KMS-11 (cell line): ENCODE measurements around the gene TRIP13.

Experiments used
- H2AFZ ChIP-seq: fragments of 200-600 bp; sonication (generic); 2 replicates; pipeline ENCODE4 v1.6.1; 2016; ENCODE audit warnings: antibody characterized with exemption, mixed run types, low read depth
- H3K27ac ChIP-seq: fragments of 200-600 bp; sonication (generic); 2 replicates; pipeline ENCODE4 v1.6.1; 2016; ENCODE audit warnings: mild to moderate bottlenecking, mixed run types
- H3K27me3 ChIP-seq: fragments of 200-600 bp; sonication (generic); 2 replicates; pipeline ENCODE4 v1.6.1; 2017; ENCODE audit warnings: mild to moderate bottlenecking, low read depth, mixed run types, moderate library complexity; ENCODE audit not compliant: insufficient read depth
- H3K36me3 ChIP-seq: fragments of 200-600 bp; sonication (generic); 2 replicates; pipeline ENCODE4 v1.6.1; 2017; ENCODE audit warnings: mild to moderate bottlenecking, mixed run types; ENCODE audit not compliant: insufficient read depth
- H3K4me1 ChIP-seq: fragments of 200-600 bp; sonication (generic); 2 replicates; pipeline ENCODE4 v1.6.1; 2016; ENCODE audit warnings: mild to moderate bottlenecking, low read depth, mixed run types; ENCODE audit not compliant: poor library complexity, severe bottlenecking
- H3K4me2 ChIP-seq: fragments of 200-600 bp; sonication (generic); 2 replicates; pipeline ENCODE4 v1.7.0; 2016; ENCODE audit warnings: mild to moderate bottlenecking, mixed run types
- H3K4me3 ChIP-seq: fragments of 200-600 bp; sonication (generic); IDR thresholded peaks from 2 replicates; pipeline ENCODE4 v1.6.1; 2017; ENCODE audit warnings: low read depth, low read length, mixed read lengths; ENCODE audit not compliant: insufficient read depth
- H3K79me2 ChIP-seq: fragments of 200-600 bp; sonication (generic); 2 replicates; pipeline ENCODE4 v1.6.1; 2016; ENCODE audit warnings: low read depth, mixed run types; ENCODE audit not compliant: insufficient read depth
- H3K9ac ChIP-seq: fragments of 200-600 bp; sonication (generic); 2 replicates; pipeline ENCODE4 v1.6.1; 2016; ENCODE audit warnings: mild to moderate bottlenecking, mixed run types
- H4K20me1 ChIP-seq: fragments of 200-600 bp; sonication (generic); 2 replicates; pipeline ENCODE4 v1.6.1; 2016; ENCODE audit warnings: mild to moderate bottlenecking, mixed run types; ENCODE audit not compliant: insufficient read depth
- TF ChIP-seq, protein P1 (sequence below): fragments of 200-600 bp; sonication (generic); conservative IDR thresholded peaks from 2 replicates; pipeline ENCODE4 v1.6.1; 2017; ENCODE audit warnings: low read depth, mild to moderate bottlenecking, antibody characterized with exemption, low read length, moderate library complexity, mixed read lengths

TRIP13 gene

DNA sequence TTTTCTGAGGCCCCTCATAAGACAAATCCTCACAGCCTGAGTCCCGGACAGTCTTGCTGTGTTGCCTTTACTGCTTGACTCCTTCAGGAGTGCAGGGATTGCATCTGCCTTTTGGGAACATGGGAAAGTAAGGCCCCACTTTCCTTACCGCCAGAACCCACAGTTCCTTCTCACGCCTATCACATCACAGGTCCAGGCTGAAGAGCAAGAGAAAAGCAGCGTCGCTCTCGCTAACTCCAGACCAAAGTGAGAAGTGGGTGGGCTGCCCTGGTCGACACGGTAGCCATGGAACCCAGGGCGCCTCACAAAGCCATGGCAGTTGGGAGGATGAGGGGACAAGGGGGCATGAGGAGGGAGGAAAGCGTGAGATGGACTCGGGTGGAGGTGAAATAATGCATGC lies 34.0 kb upstream of the TRIP13 start:
- Histone ChIP-seq H4K20me1 (no peaks in the 10 kb centered on the region), H3K4me2 (no peak overlapping the region), H3K4me1 (no peaks in the 10 kb centered on the region), H2AFZ (no peak overlapping the region), H3K4me3 (no peak overlapping the region), H3K27me3 (no peaks in the 10 kb centered on the region), H3K79me2 (no peaks in the 10 kb centered on the region), H3K36me3 (no peaks in the 10 kb centered on the region), H3K27ac (no peak overlapping the region), H3K9ac (no peak overlapping the region)
- TF ChIP-seq, protein P1, sequence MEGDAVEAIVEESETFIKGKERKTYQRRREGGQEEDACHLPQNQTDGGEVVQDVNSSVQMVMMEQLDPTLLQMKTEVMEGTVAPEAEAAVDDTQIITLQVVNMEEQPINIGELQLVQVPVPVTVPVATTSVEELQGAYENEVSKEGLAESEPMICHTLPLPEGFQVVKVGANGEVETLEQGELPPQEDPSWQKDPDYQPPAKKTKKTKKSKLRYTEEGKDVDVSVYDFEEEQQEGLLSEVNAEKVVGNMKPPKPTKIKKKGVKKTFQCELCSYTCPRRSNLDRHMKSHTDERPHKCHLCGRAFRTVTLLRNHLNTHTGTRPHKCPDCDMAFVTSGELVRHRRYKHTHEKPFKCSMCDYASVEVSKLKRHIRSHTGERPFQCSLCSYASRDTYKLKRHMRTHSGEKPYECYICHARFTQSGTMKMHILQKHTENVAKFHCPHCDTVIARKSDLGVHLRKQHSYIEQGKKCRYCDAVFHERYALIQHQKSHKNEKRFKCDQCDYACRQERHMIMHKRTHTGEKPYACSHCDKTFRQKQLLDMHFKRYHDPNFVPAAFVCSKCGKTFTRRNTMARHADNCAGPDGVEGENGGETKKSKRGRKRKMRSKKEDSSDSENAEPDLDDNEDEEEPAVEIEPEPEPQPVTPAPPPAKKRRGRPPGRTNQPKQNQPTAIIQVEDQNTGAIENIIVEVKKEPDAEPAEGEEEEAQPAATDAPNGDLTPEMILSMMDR, result no peak

DNA sequence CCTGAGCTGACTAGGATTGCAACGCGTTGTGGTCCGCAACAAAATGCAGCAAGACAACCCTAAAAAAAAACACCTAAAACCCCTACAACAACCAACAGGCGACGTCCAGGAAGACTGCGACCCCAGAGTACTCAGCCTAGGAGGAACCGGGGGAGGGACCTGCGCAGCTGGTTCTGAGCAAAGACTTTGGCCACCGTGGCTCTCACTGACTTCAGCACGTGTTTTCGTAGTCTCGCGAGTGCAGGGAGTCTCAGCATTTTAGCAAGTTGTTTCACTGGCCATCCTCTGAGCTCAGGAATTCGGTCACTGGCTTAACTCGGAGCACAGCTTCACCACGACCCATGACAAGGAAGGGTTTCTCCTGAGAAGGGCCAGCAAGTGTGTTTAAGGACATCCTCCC lies 33.3 kb upstream of the TRIP13 start:
- Histone ChIP-seq H3K9ac (no peak overlapping the region), H2AFZ (no peak overlapping the region), H3K4me2 (no peak overlapping the region), H3K4me3 (no peak overlapping the region), H3K27me3 (no peaks in the 10 kb centered on the region), H3K4me1 (no peaks in the 10 kb centered on the region), H3K79me2 (no peaks in the 10 kb centered on the region), H3K36me3 (no peaks in the 10 kb centered on the region), H4K20me1 (no peaks in the 10 kb centered on the region), H3K27ac (no peak overlapping the region)
- TF ChIP-seq, protein P1, result no peak

DNA sequence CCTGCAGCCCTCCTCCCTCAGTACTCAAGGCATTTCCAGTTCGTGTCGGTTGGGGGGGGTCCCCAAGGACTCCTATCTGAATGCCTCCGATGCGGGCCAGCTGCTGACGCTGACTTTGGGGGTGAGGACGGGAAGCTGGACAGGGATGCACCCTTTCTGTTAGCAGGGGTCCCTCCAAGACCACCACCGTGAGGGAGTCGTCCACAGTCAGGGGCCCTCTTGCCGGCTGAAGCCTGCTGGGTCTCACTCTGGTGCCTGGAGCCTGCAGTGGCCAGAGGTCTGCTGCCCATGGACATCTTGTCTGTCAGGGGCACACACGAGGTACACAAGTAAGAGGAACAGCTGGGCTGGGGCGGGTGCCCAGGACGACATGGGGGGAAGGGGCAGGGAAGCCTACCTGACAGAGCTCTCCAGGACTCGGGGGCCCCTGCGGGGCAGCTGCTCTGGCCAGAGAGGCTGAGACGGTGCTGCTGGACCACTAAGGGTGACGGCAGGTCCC lies 32.8 kb upstream of the TRIP13 start:
- Histone ChIP-seq H3K36me3 (no peaks in the 10 kb centered on the region), H3K9ac (no peak overlapping the region), H3K27ac (no peak overlapping the region), H3K4me2 (no peak overlapping the region), H3K27me3 (no peaks in the 10 kb centered on the region), H2AFZ (no peak overlapping the region), H4K20me1 (no peaks in the 10 kb centered on the region), H3K79me2 (no peaks in the 10 kb centered on the region), H3K4me1 (no peaks in the 10 kb centered on the region), H3K4me3 (no peak overlapping the region)
- TF ChIP-seq, protein P1, result no peak

DNA sequence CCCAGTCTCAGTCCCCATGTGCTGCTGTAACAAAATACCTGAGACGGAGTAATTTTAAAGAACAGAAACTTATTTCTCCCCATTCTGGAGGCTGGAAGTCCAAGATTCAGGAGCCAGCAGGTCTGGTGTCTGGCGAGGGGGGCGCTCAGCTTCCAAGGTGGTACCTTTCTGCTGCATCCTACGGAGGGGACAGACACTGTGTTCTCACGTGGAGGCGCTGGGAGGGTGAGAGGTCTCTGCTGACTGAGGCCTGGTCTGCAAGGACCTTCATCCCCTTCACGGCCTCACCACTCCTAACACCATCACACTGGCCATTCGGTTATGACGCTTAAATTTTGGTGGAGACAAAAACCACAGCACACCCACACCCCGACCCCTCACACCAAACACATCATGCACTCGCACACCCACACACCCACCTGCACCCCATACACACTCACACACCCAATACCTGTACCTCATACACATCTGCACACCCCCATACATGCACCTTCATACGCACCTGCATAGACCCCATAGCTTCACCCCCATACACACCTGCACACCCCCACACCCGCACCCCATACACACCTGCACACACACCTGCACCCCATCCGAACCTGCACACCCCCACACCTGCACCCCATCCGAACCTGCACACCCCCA lies 32.1 kb upstream of the TRIP13 start:
- Histone ChIP-seq H3K27me3 (no peaks in the 10 kb centered on the region), H3K27ac (no peak overlapping the region), H3K36me3 (no peaks in the 10 kb centered on the region), H3K4me1 (no peaks in the 10 kb centered on the region), H3K79me2 (no peaks in the 10 kb centered on the region), H2AFZ (no peak overlapping the region), H3K4me3 (no peak overlapping the region), H3K9ac (no peak overlapping the region), H4K20me1 (no peaks in the 10 kb centered on the region), H3K4me2 (no peak overlapping the region)
- TF ChIP-seq, protein P1, result no peak
